Measurements from ENCODE around the gene UBL4B.

The UBL4B gene

GRCh38 chr1:110069404-110070281, 42.6 kb upstream of the UBL4B start:
- no peak for TF ChIP-seq EZH2phosphoT487 (IDR thresholded peaks at IDR 0.05; ENCODE audit: low read depth)
- TF ChIP-seq, protein P1, sequence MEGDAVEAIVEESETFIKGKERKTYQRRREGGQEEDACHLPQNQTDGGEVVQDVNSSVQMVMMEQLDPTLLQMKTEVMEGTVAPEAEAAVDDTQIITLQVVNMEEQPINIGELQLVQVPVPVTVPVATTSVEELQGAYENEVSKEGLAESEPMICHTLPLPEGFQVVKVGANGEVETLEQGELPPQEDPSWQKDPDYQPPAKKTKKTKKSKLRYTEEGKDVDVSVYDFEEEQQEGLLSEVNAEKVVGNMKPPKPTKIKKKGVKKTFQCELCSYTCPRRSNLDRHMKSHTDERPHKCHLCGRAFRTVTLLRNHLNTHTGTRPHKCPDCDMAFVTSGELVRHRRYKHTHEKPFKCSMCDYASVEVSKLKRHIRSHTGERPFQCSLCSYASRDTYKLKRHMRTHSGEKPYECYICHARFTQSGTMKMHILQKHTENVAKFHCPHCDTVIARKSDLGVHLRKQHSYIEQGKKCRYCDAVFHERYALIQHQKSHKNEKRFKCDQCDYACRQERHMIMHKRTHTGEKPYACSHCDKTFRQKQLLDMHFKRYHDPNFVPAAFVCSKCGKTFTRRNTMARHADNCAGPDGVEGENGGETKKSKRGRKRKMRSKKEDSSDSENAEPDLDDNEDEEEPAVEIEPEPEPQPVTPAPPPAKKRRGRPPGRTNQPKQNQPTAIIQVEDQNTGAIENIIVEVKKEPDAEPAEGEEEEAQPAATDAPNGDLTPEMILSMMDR (IDR thresholded peaks at IDR 0.05; ENCODE audit: low read depth, low read length): no peak
- Histone ChIP-seq H3K79me2 (ENCODE audit: low read length) (no peaks in the 10 kb centered on the region), H3K9me3 (ENCODE audit: insufficient read depth, low read length) (no peaks in the 10 kb centered on the region), H3K27me3 (ENCODE audit: low read depth, low read length) (no peaks in the 10 kb centered on the region), H3K27ac (ENCODE audit: low read length) (no peak overlapping the region), H4K20me1 (ENCODE audit: insufficient read depth, low read length) (no peaks in the 10 kb centered on the region), H3K9ac (ENCODE audit: low read length) (no peak overlapping the region; the same call in 1 of the 2 replicates), H3K36me3 (replicated peaks; ENCODE audit: low read depth, low read length) (no peaks in the 10 kb centered on the region), H3K4me2 (ENCODE audit: low read length) (peak overlapping the region; percentile 48), H3K4me3 (ENCODE audit: low read length) (peak overlapping the region; percentile 68), H2AFZ (ENCODE audit: low read depth, low read length) (no peak overlapping the region), H3K4me1 (ENCODE audit: low read length) (no peaks in the 10 kb centered on the region)

DNA sequence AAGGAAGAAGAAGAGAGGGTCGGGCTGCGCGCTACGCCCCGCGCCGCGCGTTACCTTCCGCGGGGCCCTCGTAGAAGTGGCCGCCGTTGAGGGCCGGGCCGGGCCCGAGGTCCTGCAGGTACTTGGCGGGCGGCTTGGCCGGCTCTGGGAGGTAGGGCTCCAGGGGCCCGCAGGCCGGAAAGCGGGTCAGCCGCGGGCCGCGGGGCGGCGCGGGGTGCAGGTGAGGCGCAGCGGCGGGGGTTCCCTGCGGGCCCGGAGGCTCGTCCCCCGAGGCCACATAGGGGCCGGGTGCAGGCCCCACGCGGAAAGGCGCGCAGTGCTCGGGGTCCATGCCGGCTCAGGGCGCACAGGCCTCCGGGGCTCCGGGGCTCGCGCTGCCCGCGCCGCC, 42.0 kb upstream of the UBL4B start:
- peak overlapping the region; percentile 48 for H3K4me2 ChIP-seq (ENCODE audit: low read length)
- no peak overlapping the region for H2AFZ ChIP-seq (ENCODE audit: low read depth, low read length)
- no peaks in the 10 kb centered on the region for H4K20me1 ChIP-seq (ENCODE audit: insufficient read depth, low read length)
- no peaks in the 10 kb centered on the region for H3K9me3 ChIP-seq (ENCODE audit: insufficient read depth, low read length)
- TF ChIP-seq, protein P1 (IDR thresholded peaks at IDR 0.05; ENCODE audit: low read depth, low read length): no peak
- no peak for TF ChIP-seq EZH2phosphoT487 (IDR thresholded peaks at IDR 0.05; ENCODE audit: low read depth)
- no peaks in the 10 kb centered on the region for H3K4me1 ChIP-seq (ENCODE audit: low read length)
- no peaks in the 10 kb centered on the region for H3K27me3 ChIP-seq (ENCODE audit: low read depth, low read length)
- no peaks in the 10 kb centered on the region for H3K36me3 ChIP-seq (replicated peaks; ENCODE audit: low read depth, low read length)
- H3K79me2 ChIP-seq (ENCODE audit: low read length): no peaks in the 10 kb centered on the region
- no peak overlapping the region; the same call in 1 of the 2 replicates for H3K9ac ChIP-seq (ENCODE audit: low read length)
- peak overlapping the region; percentile 68 for H3K4me3 ChIP-seq (ENCODE audit: low read length)
- H3K27ac ChIP-seq (ENCODE audit: low read length): no peak overlapping the region

DNA sequence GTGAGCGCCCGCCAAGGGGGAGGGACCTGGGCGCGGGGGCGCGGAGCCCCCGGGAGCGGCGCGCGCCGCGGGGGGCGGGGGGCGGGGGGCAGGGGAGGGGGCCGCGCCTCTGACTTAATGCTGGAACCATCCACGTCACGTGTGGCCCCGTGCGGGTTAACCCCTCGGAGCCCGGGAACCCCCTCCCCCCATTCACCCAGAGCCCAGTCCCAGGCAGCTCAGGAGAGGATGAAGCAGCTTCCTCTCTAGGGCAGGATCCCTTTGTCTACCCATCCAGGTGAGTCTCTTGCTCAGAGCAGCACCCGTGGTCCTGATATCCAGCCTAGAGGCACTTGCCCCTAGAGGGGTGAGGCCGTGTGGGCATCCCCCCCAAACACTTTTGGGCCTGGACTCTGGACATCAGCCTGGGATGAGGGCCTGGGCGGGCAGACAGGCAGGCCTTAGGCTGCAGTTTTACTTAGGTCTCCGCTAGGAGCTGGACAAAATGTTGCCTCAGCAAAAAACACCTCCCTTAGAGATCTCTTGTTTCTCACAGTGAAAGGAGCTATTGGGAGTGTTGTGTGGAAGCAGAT, 41.5 kb upstream of the UBL4B start, which contains the start of gene ALX3:
ALX3 (minus strand) TSS at position 2 of the 572 bp plus-strand sequence. CDS start 60 bp downstream, outside the sequence.
- peak within 1 kb of the TSS; percentile 68 for H3K4me3 ChIP-seq (ENCODE audit: low read length)
- no peaks in the 10 kb centered on the region for H3K27me3 ChIP-seq (ENCODE audit: low read depth, low read length)
- no peaks in the 10 kb centered on the region for H3K9me3 ChIP-seq (ENCODE audit: insufficient read depth, low read length)
- peak within 1 kb of the TSS; percentile 17; the same call in 1 of the 2 replicates for H3K9ac ChIP-seq (ENCODE audit: low read length)
- no peaks in the 10 kb centered on the region for H3K79me2 ChIP-seq (ENCODE audit: low read length)
- H2AFZ ChIP-seq (ENCODE audit: low read depth, low read length): no peak within 1 kb of the TSS
- H3K36me3 ChIP-seq (replicated peaks; ENCODE audit: low read depth, low read length): no peaks in the 10 kb centered on the region
- H3K4me1 ChIP-seq (ENCODE audit: low read length): no peaks in the 10 kb centered on the region
- H3K4me2 ChIP-seq (ENCODE audit: low read length): peak within 1 kb of the TSS; percentile 48
- no peak within 1 kb of the TSS for H3K27ac ChIP-seq (ENCODE audit: low read length)
- H4K20me1 ChIP-seq (ENCODE audit: insufficient read depth, low read length): no peaks in the 10 kb centered on the region
- no peak for TF ChIP-seq EZH2phosphoT487 (IDR thresholded peaks at IDR 0.05; ENCODE audit: low read depth)
- TF ChIP-seq, protein P1 (IDR thresholded peaks at IDR 0.05; ENCODE audit: low read depth, low read length): no peak

DNA sequence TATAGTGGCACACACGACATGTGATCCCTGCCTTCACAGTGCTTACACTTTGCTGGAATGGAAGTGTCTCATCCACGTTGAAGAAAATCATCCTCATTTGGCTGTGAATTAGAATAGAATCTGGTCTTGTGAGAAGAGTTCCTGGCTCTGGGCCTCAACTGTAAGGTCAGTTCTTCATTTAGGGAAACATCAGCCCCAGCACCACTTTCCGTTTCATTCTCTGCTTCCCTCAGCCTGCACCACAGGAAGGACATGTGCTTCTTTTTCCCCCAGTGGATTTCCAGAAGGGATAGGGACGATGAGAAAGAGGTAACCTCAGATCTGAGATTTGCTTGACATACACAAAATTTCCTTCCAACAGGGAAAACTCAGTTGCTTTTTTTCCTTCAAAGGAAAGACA, 38.1 kb upstream of the UBL4B start:
- H3K9me3 ChIP-seq (ENCODE audit: insufficient read depth, low read length): no peaks in the 10 kb centered on the region
- no peaks in the 10 kb centered on the region for H3K4me1 ChIP-seq (ENCODE audit: low read length)
- TF ChIP-seq EZH2phosphoT487 (IDR thresholded peaks at IDR 0.05; ENCODE audit: low read depth): no peak
- TF ChIP-seq, protein P1 (IDR thresholded peaks at IDR 0.05; ENCODE audit: low read depth, low read length): no peak
- H3K4me3 ChIP-seq (ENCODE audit: low read length): no peak overlapping the region
- no peaks in the 10 kb centered on the region for H3K27me3 ChIP-seq (ENCODE audit: low read depth, low read length)
- H3K4me2 ChIP-seq (ENCODE audit: low read length): no peak overlapping the region
- no peaks in the 10 kb centered on the region for H3K79me2 ChIP-seq (ENCODE audit: low read length)
- H3K9ac ChIP-seq (ENCODE audit: low read length): no peak overlapping the region
- no peaks in the 10 kb centered on the region for H3K36me3 ChIP-seq (replicated peaks; ENCODE audit: low read depth, low read length)
- no peaks in the 10 kb centered on the region for H4K20me1 ChIP-seq (ENCODE audit: insufficient read depth, low read length)
- no peak overlapping the region for H3K27ac ChIP-seq (ENCODE audit: low read length)
- no peak overlapping the region for H2AFZ ChIP-seq (ENCODE audit: low read depth, low read length)
